Activated gamma-delta T cell treated with Interleukin-2 at 50 U/mL for 16 hours (primary cell): Measurements from ENCODE around the gene OR4X1.
A peak's percentile ranks its signal among the peaks of the same experiment; 100 is the strongest.
"Not testable (repeated sequence)": the region's sequence is repeated elsewhere in the genome, so short reads cannot be mapped to it uniquely, and the experiment has no call there.

Source experiments
- DNase-seq: peaks from one replicate; pipeline ENCODE4 v3.0.0-alpha.2; 2020

Gene OR4X1

GRCh38 chr11:48263423-48263911, at the start of gene OR4X1:
Gene OR4X1 (plus strand): TSS chr11:48263861. CDS start chr11:48263861, 0 bp downstream.
- no peak for DNase-seq

GRCh38 chr11:48216510-48216909, 47.2 kb upstream of the OR4X1 start, which contains the start of gene OR4B1:
Gene OR4B1 (plus strand): TSS chr11:48216810. CDS start chr11:48216810, 0 bp downstream.
- no peak for DNase-seq

- DNase-seq = no peak
Observed at GRCh38 chr11:48228761-48229160, 34.9 kb upstream of the OR4X1 start.

- DNase-seq = not testable (repeated sequence)
Observed at GRCh38 chr11:48230057-48230456, 33.6 kb upstream of the OR4X1 start.

- no peak for DNase-seq
Observed at GRCh38 chr11:48237727-48238126, 25.9 kb upstream of the OR4X1 start.

GRCh38 chr11:48242501-48242900, 21.2 kb upstream of the OR4X1 start:
- DNase-seq = no peak

- DNase-seq = no peak
Observed at GRCh38 chr11:48244804-48245203, 18.9 kb upstream of the OR4X1 start, which contains the start of gene OR4X2. Gene OR4X2 (plus strand): TSS chr11:48245104. CDS start chr11:48245104, 0 bp downstream.

GRCh38 chr11:48248902-48249301, 14.8 kb upstream of the OR4X1 start:
- no peak for DNase-seq

- no peak for DNase-seq
Observed at GRCh38 chr11:48261600-48261999, 2.1 kb upstream of the OR4X1 start.

GRCh38 chr11:48270621-48271020, 7.0 kb downstream of the OR4X1 start:
- DNase-seq = no peak

GRCh38 chr11:48272606-48273005, 8.9 kb downstream of the OR4X1 start:
- DNase-seq = no peak

- no peak for DNase-seq
Observed at GRCh38 chr11:48305923-48306322, 42.3 kb downstream of the OR4X1 start, which contains the start of gene OR4S1. Gene OR4S1 (plus strand): TSS chr11:48306223. CDS start chr11:48306223, 0 bp downstream.

GRCh38 chr11:48307760-48308386, 44.2 kb downstream of the OR4X1 start:
- DNase-seq = peak; percentile 40

GRCh38 chr11:48313590-48313989, 49.9 kb downstream of the OR4X1 start:
- DNase-seq = not testable (repeated sequence)
